RCC 7860 (cell line): ENCODE measurements around the gene DZIP1L.

Experiments
- DNase-seq: peaks from one replicate; pipeline ENCODE4 v3.0.0-alpha.2; 2015; ENCODE audit warnings: low spot score
- FAIRE-seq: peaks from 2 replicates; lab custom pipeline; 2012; peaks lifted over from hg19 to GRCh38; lab: Jason Lieb, UNC

DZIP1L gene

GRCh38 chr3:138070006-138070405, 45.4 kb downstream of the DZIP1L start:
- FAIRE-seq (no peak), DNase-seq (no peak)

GRCh38 chr3:138068579-138069174, 46.7 kb downstream of the DZIP1L start:
- DNase-seq (peak; percentile 44), FAIRE-seq (no peak)

- DNase-seq: no peak
- no peak for FAIRE-seq
Measured at GRCh38 chr3:138068046-138068445, 47.4 kb downstream of the DZIP1L start.

GRCh38 chr3:138066972-138067371, 48.4 kb downstream of the DZIP1L start:
- FAIRE-seq: no peak

GRCh38 chr3:138066383-138066782, 49.0 kb downstream of the DZIP1L start:
- FAIRE-seq: no peak
- DNase-seq: no peak

More at GRCh38 chr3:138066972-138067371, 48.4 kb downstream of the DZIP1L start:
- no peak for DNase-seq

- FAIRE-seq (no peak), DNase-seq (no peak)
Measured at GRCh38 chr3:138065949-138066348, 49.5 kb downstream of the DZIP1L start.

GRCh38 chr3:138063416-138063815, 52.0 kb downstream of the DZIP1L start:
- no peak for FAIRE-seq
- DNase-seq: no peak

GRCh38 chr3:138062626-138063025, 52.8 kb downstream of the DZIP1L start:
- DNase-seq (no peak), FAIRE-seq (no peak)

GRCh38 chr3:138062037-138062436, 53.4 kb downstream of the DZIP1L start:
- FAIRE-seq (no peak), DNase-seq (no peak)

- DNase-seq: no peak
- FAIRE-seq: no peak
Measured at GRCh38 chr3:138060792-138061191, 54.6 kb downstream of the DZIP1L start.

- FAIRE-seq (no peak), DNase-seq (no peak)
Measured at GRCh38 chr3:138059261-138059660, 56.1 kb downstream of the DZIP1L start.

- no peak for DNase-seq
- no peak for FAIRE-seq
Measured at GRCh38 chr3:138057384-138057783, 58.0 kb downstream of the DZIP1L start.

- DNase-seq (no peak), FAIRE-seq (no peak)
Measured at GRCh38 chr3:138054057-138054456, 61.4 kb downstream of the DZIP1L start.

GRCh38 chr3:138051947-138052802, 63.2 kb downstream of the DZIP1L start:
- no peak for DNase-seq
- FAIRE-seq: no peak

- no peak for FAIRE-seq
- DNase-seq: no peak
Measured at GRCh38 chr3:138049157-138049919, 66.1 kb downstream of the DZIP1L start.

GRCh38 chr3:138047596-138048158, 67.7 kb downstream of the DZIP1L start:
- DNase-seq (no peak), FAIRE-seq (no peak)

- no peak for FAIRE-seq
- DNase-seq: no peak
Measured at GRCh38 chr3:138046955-138047354, 68.5 kb downstream of the DZIP1L start.

GRCh38 chr3:138046085-138046484, 69.3 kb downstream of the DZIP1L start:
- no peak for DNase-seq

GRCh38 chr3:138043266-138044029, 72.0 kb downstream of the DZIP1L start:
- FAIRE-seq: no peak

More at GRCh38 chr3:138046085-138046484, 69.3 kb downstream of the DZIP1L start:
- no peak for FAIRE-seq

GRCh38 chr3:138042043-138042442, 73.4 kb downstream of the DZIP1L start:
- no peak for FAIRE-seq
- DNase-seq: no peak

More at GRCh38 chr3:138043266-138044029, 72.0 kb downstream of the DZIP1L start:
- DNase-seq: no peak
